Uterus (tissue), 2 donors: ENCODE measurements around the gene SPON1.

ENCODE experiments used
- POLR2A ChIP-seq, 2 donors: fragments of 450-650 bp; IDR thresholded peaks; one replicate each; pipeline ENCODE4 v1.6.1; 2016; ENCODE audit warnings: antibody characterized with exemption in 2 of 2, mild to moderate bottlenecking in 1 of 2, moderate library complexity in 1 of 2
- TF ChIP-seq, protein P1 (sequence below), 4 experiments: fragments of 200-600 bp in 2 of 4; fragments of 450-650 bp in 2 of 4; sonication (generic) in 2 of 4; IDR thresholded peaks; one replicate each; pipeline ENCODE4 v1.5.1; 2016 to 2019; ENCODE audit warnings: antibody characterized with exemption in 4 of 4, mild to moderate bottlenecking in 2 of 4, moderate library complexity in 1 of 4

DNA sequence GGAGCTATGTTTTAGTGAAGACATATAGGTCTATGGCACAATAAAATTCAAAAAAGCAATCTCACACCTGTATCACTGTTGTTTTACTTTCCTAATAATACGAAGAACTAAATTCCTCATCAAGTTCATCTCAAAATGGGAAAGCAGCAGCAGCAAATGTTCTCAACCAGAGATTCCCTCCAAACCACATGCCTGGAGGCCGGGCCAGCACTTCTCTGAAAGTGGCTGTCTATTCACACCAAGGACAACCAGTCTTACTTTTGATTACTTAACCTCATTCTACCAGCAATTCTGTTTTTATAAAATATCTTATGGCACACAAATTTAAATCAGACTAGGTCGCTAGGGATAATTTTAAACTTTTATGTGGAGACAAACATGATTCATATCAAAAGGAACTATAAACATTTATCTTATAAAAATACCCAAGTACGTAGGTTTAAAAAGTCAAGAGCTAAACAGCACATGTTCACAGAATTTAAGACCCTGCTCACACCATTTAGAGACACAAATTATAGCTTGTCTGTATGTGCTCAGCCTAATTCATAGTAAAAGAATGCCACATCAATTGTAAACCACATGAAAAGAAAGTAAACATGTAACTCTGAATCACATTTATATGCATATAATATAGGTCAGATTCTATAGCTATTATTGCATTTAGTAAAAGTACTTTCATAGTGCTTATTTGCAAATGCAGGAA lies 350.4 kb downstream of the SPON1 start:
- TF ChIP-seq, protein P1, sequence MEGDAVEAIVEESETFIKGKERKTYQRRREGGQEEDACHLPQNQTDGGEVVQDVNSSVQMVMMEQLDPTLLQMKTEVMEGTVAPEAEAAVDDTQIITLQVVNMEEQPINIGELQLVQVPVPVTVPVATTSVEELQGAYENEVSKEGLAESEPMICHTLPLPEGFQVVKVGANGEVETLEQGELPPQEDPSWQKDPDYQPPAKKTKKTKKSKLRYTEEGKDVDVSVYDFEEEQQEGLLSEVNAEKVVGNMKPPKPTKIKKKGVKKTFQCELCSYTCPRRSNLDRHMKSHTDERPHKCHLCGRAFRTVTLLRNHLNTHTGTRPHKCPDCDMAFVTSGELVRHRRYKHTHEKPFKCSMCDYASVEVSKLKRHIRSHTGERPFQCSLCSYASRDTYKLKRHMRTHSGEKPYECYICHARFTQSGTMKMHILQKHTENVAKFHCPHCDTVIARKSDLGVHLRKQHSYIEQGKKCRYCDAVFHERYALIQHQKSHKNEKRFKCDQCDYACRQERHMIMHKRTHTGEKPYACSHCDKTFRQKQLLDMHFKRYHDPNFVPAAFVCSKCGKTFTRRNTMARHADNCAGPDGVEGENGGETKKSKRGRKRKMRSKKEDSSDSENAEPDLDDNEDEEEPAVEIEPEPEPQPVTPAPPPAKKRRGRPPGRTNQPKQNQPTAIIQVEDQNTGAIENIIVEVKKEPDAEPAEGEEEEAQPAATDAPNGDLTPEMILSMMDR (IDR thresholded peaks at IDR 0.05) = no peak
- TF ChIP-seq POLR2A (IDR thresholded peaks at IDR 0.05) = no peak
